ENCODE measurements around the gene SPRN.
A peak's percentile ranks its signal among the peaks of the same experiment; 100 is the strongest.
"Not testable (repeated sequence)": the region's sequence is repeated elsewhere in the genome, so short reads cannot be mapped to it uniquely, and the experiment has no call there.

Gene SPRN

GRCh38 chr10:133384071-133384470 is 40.4 kb downstream of the SPRN start:
- no peak for DNase-seq

- no peak for DNase-seq
Observed at GRCh38 chr10:133383551-133383950, 40.9 kb downstream of the SPRN start.

- no peak for DNase-seq
Observed at GRCh38 chr10:133381036-133381435, 43.4 kb downstream of the SPRN start.

- peak in 5 of 14 donors; percentile 21 to 50 (median 35) for DNase-seq
Observed at GRCh38 chr10:133379801-133380666, 44.4 kb downstream of the SPRN start.

GRCh38 chr10:133379152-133379800 is 45.1 kb downstream of the SPRN start, which contains the start of gene PAOX:
Gene PAOX, plus strand, starts transcription at chr10:133379262. Its CDS starts 55 bp downstream, at chr10:133379317.
- DNase-seq = peak in 11 of 14 donors; percentile 21 to 67 (median 51)

- DNase-seq = peak in 12 of 14 donors; percentile 43 to 83 (median 72)
Observed at GRCh38 chr10:133378251-133379096, 46.0 kb downstream of the SPRN start.

- DNase-seq = no peak
Observed at GRCh38 chr10:133377818-133378250, 46.6 kb downstream of the SPRN start.

- no peak for DNase-seq
Observed at GRCh38 chr10:133377025-133377817, 47.2 kb downstream of the SPRN start.

- not testable (repeated sequence) for DNase-seq
Observed at GRCh38 chr10:133376183-133376582, 48.2 kb downstream of the SPRN start.

- DNase-seq = no peak
Observed at GRCh38 chr10:133375357-133376115, 48.9 kb downstream of the SPRN start.

GRCh38 chr10:133373174-133374090 is 51.0 kb downstream of the SPRN start, which contains the start of gene ECHS1:
Gene ECHS1, minus strand, starts transcription at chr10:133373354. Its CDS starts 21 bp downstream, at chr10:133373333.
- DNase-seq = peak; percentile 20 to 91 (median 84)

- no peak for DNase-seq
Observed at GRCh38 chr10:133372507-133372906, 51.9 kb downstream of the SPRN start.
